ENCODE data around the gene PDK2. TPM values are rescaled to one million over a fixed set of nuclear protein-coding genes. Genes with fewer than 3 reads are reported as not detected.

Gene PDK2
- total RNA-seq, 1 donor from 2014 or later: 17.9 TPM

- intact Hi-C loops (cut with micrococcal nuclease): no loop called here
These were observed 51.9 kb downstream of the PDK2 start for GRCh38 chr17:50146927-50147665.

GRCh38 chr17:50147841-50148225 lies 52.7 kb downstream of the PDK2 start:
- intact Hi-C loops (cut with micrococcal nuclease): no loop called here

GRCh38 chr17:50148226-50149090 lies 53.3 kb downstream of the PDK2 start:
- intact Hi-C loops (cut with micrococcal nuclease): no loop called here

GRCh38 chr17:50149091-50149416 lies 53.9 kb downstream of the PDK2 start:
- intact Hi-C loops (cut with micrococcal nuclease): no loop called here

GRCh38 chr17:50149417-50150353 lies 54.5 kb downstream of the PDK2 start:
- intact Hi-C loops (cut with micrococcal nuclease): loop anchor here (5.0 kb wide), 3 partner anchors 198 to 937 kb away; partner anchors contain the start of genes ABI3, GNGT2, SPOP and XYLT2

- intact Hi-C loops (cut with micrococcal nuclease): loop anchor here (1.0 to 5.0 kb wide), 7 partner anchors 10 to 938 kb away; partner anchors contain the start of genes ABI3, GNGT2, PDK2 and SPOP
These were observed 55.3 kb downstream of the PDK2 start, which contains the start of gene PPP1R9B for GRCh38 chr17:50150354-50151040. TSS of gene PPP1R9B (minus strand) at chr17:50150677. CDS start at chr17:50150513, 164 bp downstream.

- intact Hi-C loops (cut with micrococcal nuclease): loop anchor here (1.0 to 5.0 kb wide), 7 partner anchors 10 to 939 kb away; partner anchors contain the start of genes ABI3, GNGT2, PDK2 and SPOP
These were observed 56.1 kb downstream of the PDK2 start for GRCh38 chr17:50151041-50151936.

GRCh38 chr17:50151937-50152547 lies 56.9 kb downstream of the PDK2 start:
- intact Hi-C loops (cut with micrococcal nuclease): loop anchor here (1.0 to 5.0 kb wide), 7 partner anchors 9 to 940 kb away; partner anchors contain the start of genes ABI3, GNGT2, PDK2 and SPOP

- intact Hi-C loops (cut with micrococcal nuclease): loop anchor here (5.0 kb wide), 3 partner anchors 195 to 940 kb away; partner anchors contain the start of genes ABI3, GNGT2, SPOP and XYLT2
These were observed 57.6 kb downstream of the PDK2 start for GRCh38 chr17:50152736-50153135.

- intact Hi-C loops (cut with micrococcal nuclease): loop anchor here (5.0 kb wide), 3 partner anchors 193 to 942 kb away; partner anchors contain the start of genes ABI3, GNGT2, SPOP and XYLT2
These were observed 58.8 kb downstream of the PDK2 start for GRCh38 chr17:50153650-50154575.

- intact Hi-C loops (cut with micrococcal nuclease): loop anchor here (5.0 kb wide), 3 partner anchors 193 to 942 kb away; partner anchors contain the start of genes ABI3, GNGT2, SPOP and XYLT2
These were observed 59.5 kb downstream of the PDK2 start for GRCh38 chr17:50154604-50155003.

- intact Hi-C loops (cut with micrococcal nuclease): no loop called here
These were observed 60.1 kb downstream of the PDK2 start for GRCh38 chr17:50155115-50155819.

GRCh38 chr17:50157891-50158290 lies 62.7 kb downstream of the PDK2 start:
- intact Hi-C loops (cut with micrococcal nuclease): no loop called here

- intact Hi-C loops (cut with micrococcal nuclease): loop anchor here (1.0 to 2.0 kb wide), 6 partner anchors 8 to 110 kb away; partner anchors contain the start of gene PDK2
These were observed 66.1 kb downstream of the PDK2 start for GRCh38 chr17:50161023-50161910.

Measured in T-helper 1 cell treated with Interleukin-12 subunit alpha and Interleukin-12 subunit beta and Interleukin-4 antibody, amounts not matched to agents 30 ng/mL and 1 ng/mL, for 36 hours (primary cell).